ENCODE measurements around the gene BNIP3.

- TF ChIP-seq, protein P1, sequence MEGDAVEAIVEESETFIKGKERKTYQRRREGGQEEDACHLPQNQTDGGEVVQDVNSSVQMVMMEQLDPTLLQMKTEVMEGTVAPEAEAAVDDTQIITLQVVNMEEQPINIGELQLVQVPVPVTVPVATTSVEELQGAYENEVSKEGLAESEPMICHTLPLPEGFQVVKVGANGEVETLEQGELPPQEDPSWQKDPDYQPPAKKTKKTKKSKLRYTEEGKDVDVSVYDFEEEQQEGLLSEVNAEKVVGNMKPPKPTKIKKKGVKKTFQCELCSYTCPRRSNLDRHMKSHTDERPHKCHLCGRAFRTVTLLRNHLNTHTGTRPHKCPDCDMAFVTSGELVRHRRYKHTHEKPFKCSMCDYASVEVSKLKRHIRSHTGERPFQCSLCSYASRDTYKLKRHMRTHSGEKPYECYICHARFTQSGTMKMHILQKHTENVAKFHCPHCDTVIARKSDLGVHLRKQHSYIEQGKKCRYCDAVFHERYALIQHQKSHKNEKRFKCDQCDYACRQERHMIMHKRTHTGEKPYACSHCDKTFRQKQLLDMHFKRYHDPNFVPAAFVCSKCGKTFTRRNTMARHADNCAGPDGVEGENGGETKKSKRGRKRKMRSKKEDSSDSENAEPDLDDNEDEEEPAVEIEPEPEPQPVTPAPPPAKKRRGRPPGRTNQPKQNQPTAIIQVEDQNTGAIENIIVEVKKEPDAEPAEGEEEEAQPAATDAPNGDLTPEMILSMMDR (IDR thresholded peaks at IDR 0.05; ENCODE audit: insufficient read depth, low read length, poor library complexity, severe bottlenecking) = no peak
- no peak for TF ChIP-seq EZH2phosphoT487 (conservative IDR thresholded peaks at IDR 0.05; ENCODE audit: low read length)
Measured at GRCh38 chr10:131955591-131956340, 26.0 kb downstream of the BNIP3 start.
